ENCODE results near the gene TBC1D8. TPM values are rescaled to one million over a fixed set of nuclear protein-coding genes. Genes with fewer than 3 reads are reported as not detected.

The TBC1D8 gene
- total and polyA plus RNA-seq, 2 of the 13 experiments (the other 11 are each of a cell fraction or from before 2014, with no cell fraction given), result 45.1 to 95.4 TPM

GRCh38 chr2:101120124-101120996 lies 30.8 kb downstream of the TBC1D8 start (continued):
- no peak for TF ChIP-seq SMARCE1 (IDR thresholded peaks at IDR 0.05; ENCODE audit: borderline replicate concordance)
- TF ChIP-seq ZNF720 (CRISPR knock-in tag; IDR thresholded peaks at IDR 0.05), result no peak
- peak; percentile 47; the same call in 1 of the 2 replicates for TF ChIP-seq CREB1 (IDR thresholded peaks at IDR 0.05)
- peak; percentile 78 for TF ChIP-seq CREB1 (CRISPR knock-in tag; IDR thresholded peaks at IDR 0.05)
- no peak; the same call in 1 of the 2 replicates for TF ChIP-seq MBD4 (IDR thresholded peaks at IDR 0.05; ENCODE audit: borderline replicate concordance, low read length)
- TF ChIP-seq PPARG (CRISPR knock-in tag; conservative IDR thresholded peaks at IDR 0.05), result peak; percentile 81
- peak; percentile 88 for TF ChIP-seq BHLHE40 (IDR thresholded peaks at IDR 0.05; ENCODE audit: low read length)
- TF ChIP-seq CERS6 (CRISPR knock-in tag; IDR thresholded peaks at IDR 0.05), result peak; percentile 79; the same call in 1 of the 2 replicates
- no peak for TF ChIP-seq ZSCAN30 (CRISPR knock-in tag; IDR thresholded peaks at IDR 0.05)
- no peak for TF ChIP-seq DR1 (CRISPR knock-in tag; IDR thresholded peaks at IDR 0.05)
- no peak for TF ChIP-seq SOX13 (IDR thresholded peaks at IDR 0.05)
- TF ChIP-seq SOX13 (CRISPR knock-in tag; conservative IDR thresholded peaks at IDR 0.05 in 1 of 2, IDR thresholded peaks at IDR 0.05 in 1 of 2), result peak in 1 of 2 experiments; percentile 72; a peak in 1 of 4 replicates
- peak; percentile 83; the same call in 1 of the 2 replicates for TF ChIP-seq FOXO1 (CRISPR knock-in tag; IDR thresholded peaks at IDR 0.05)
- no peak for TF ChIP-seq ZNF850 (CRISPR knock-in tag; conservative IDR thresholded peaks at IDR 0.05)
- no peak for TF ChIP-seq REL (CRISPR knock-in tag; conservative IDR thresholded peaks at IDR 0.05)
- TF ChIP-seq ZNF678 (CRISPR knock-in tag; IDR thresholded peaks at IDR 0.05), result no peak
- TF ChIP-seq KMT2B (CRISPR knock-in tag; IDR thresholded peaks at IDR 0.05), result peak; percentile 75
- TF ChIP-seq ZNF672 (CRISPR knock-in tag; IDR thresholded peaks at IDR 0.05), result no peak
- TF ChIP-seq, protein P1, sequence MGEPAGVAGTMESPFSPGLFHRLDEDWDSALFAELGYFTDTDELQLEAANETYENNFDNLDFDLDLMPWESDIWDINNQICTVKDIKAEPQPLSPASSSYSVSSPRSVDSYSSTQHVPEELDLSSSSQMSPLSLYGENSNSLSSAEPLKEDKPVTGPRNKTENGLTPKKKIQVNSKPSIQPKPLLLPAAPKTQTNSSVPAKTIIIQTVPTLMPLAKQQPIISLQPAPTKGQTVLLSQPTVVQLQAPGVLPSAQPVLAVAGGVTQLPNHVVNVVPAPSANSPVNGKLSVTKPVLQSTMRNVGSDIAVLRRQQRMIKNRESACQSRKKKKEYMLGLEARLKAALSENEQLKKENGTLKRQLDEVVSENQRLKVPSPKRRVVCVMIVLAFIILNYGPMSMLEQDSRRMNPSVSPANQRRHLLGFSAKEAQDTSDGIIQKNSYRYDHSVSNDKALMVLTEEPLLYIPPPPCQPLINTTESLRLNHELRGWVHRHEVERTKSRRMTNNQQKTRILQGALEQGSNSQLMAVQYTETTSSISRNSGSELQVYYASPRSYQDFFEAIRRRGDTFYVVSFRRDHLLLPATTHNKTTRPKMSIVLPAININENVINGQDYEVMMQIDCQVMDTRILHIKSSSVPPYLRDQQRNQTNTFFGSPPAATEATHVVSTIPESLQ (CRISPR knock-in tag; conservative IDR thresholded peaks at IDR 0.05), result no peak
- TF ChIP-seq ZNF556 (CRISPR knock-in tag; IDR thresholded peaks at IDR 0.05; ENCODE audit: borderline replicate concordance), result no peak
- TF ChIP-seq, protein P2, sequence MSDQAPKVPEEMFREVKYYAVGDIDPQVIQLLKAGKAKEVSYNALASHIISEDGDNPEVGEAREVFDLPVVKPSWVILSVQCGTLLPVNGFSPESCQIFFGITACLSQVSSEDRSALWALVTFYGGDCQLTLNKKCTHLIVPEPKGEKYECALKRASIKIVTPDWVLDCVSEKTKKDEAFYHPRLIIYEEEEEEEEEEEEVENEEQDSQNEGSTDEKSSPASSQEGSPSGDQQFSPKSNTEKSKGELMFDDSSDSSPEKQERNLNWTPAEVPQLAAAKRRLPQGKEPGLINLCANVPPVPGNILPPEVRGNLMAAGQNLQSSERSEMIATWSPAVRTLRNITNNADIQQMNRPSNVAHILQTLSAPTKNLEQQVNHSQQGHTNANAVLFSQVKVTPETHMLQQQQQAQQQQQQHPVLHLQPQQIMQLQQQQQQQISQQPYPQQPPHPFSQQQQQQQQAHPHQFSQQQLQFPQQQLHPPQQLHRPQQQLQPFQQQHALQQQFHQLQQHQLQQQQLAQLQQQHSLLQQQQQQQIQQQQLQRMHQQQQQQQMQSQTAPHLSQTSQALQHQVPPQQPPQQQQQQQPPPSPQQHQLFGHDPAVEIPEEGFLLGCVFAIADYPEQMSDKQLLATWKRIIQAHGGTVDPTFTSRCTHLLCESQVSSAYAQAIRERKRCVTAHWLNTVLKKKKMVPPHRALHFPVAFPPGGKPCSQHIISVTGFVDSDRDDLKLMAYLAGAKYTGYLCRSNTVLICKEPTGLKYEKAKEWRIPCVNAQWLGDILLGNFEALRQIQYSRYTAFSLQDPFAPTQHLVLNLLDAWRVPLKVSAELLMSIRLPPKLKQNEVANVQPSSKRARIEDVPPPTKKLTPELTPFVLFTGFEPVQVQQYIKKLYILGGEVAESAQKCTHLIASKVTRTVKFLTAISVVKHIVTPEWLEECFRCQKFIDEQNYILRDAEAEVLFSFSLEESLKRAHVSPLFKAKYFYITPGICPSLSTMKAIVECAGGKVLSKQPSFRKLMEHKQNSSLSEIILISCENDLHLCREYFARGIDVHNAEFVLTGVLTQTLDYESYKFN (CRISPR knock-in tag; conservative IDR thresholded peaks at IDR 0.05), result peak; percentile 89
- TF ChIP-seq, protein P3, sequence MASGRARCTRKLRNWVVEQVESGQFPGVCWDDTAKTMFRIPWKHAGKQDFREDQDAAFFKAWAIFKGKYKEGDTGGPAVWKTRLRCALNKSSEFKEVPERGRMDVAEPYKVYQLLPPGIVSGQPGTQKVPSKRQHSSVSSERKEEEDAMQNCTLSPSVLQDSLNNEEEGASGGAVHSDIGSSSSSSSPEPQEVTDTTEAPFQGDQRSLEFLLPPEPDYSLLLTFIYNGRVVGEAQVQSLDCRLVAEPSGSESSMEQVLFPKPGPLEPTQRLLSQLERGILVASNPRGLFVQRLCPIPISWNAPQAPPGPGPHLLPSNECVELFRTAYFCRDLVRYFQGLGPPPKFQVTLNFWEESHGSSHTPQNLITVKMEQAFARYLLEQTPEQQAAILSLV (CRISPR knock-in tag; IDR thresholded peaks at IDR 0.05; ENCODE audit: borderline replicate concordance), result no peak; the same call in 1 of the 2 replicates
- peak; percentile 92 for TF ChIP-seq FOSL1 (CRISPR knock-in tag; IDR thresholded peaks at IDR 0.05; ENCODE audit: borderline replicate concordance)
- TF ChIP-seq CC2D1A (CRISPR knock-in tag; IDR thresholded peaks at IDR 0.05), result no peak

All from HepG2 (cell line).